Dedifferentiated amniotic fluid mesenchymal stem cell (primary cell): Measurements from ENCODE around the gene LSS.
A peak's percentile ranks its signal among the peaks of the same experiment; 100 is the strongest.
"Not testable (repeated sequence)": the region's sequence is repeated elsewhere in the genome, so short reads cannot be mapped to it uniquely, and the experiment has no call there.

Source experiments
- DNase-seq: peaks from one replicate; pipeline ENCODE4 v3.0.0-alpha.2; 2016; ENCODE audit errors: extremely low spot score

LSS gene

DNA sequence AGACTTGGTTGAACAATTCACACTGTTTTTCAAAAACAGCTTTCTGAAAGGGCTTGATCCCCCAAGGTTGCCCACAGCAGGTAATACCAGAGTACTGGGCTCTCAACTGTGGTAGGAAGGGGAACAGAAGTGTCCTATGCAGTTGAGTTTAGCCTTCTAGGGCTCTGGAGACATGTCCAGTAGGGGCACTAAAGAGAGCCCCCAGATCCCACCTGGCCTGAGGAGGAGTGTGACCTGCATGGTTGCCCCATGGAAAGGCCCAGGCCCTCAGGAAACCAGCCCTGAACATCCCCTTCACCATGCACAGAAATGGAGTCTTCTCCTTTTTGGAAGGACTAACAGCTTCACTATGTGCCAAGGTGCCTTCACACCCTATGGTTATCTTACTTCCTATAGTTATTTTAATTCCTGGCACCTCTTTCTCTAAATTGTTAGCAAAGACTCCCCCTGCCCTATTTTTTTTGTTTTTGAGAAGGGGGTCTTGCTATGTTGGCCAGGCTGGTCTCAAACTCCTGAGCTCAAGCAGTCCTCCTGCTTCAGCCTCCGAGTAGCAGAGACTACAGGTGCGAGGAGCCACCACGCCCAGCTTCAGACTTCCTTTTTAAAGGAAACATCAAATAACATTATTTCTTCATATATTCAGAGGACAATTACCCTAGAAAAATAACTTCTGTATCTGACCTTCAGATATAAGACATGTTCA is 16.8 kb upstream of the LSS start:
- DNase-seq = no peak

DNA sequence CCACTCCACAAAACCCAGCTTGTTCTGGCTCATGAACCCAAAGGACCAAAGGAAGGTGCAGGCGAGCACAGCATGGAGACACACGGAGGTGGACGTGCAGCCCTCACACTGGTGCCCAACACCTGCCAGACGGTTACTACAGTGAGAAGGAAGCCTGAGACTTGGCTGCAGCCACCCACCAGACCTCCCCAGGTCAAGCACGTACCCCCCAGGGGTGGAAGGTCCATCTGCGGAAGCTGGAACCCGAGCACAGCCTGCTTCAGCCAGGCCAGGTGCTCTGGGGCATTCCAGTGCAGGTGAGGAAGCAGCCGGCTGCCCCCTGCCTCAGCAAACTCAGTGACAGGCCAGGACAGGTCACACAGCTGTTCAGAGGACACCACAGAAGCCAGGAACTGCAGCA is 16.0 kb upstream of the LSS start:
- DNase-seq = no peak

DNA sequence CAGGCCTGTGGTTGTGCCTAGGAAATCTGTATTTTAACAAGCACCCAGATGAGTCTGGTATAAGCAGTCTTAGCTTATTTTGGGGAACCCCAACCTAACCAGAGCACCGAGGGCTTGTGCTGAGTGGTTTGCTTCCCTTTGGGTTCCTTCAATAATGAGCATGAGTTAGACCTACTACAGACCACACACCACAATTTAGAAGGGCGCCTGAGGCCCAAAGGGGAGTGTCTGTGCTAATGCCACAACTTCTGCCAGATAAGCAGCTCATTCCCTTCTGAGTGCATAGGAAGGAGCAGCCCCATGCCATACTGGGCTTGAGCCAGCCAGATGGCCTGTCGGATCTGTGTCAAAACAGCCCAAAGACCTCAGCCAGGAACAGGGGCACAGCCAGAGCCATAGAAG is 15.4 kb upstream of the LSS start:
- no peak for DNase-seq

DNA sequence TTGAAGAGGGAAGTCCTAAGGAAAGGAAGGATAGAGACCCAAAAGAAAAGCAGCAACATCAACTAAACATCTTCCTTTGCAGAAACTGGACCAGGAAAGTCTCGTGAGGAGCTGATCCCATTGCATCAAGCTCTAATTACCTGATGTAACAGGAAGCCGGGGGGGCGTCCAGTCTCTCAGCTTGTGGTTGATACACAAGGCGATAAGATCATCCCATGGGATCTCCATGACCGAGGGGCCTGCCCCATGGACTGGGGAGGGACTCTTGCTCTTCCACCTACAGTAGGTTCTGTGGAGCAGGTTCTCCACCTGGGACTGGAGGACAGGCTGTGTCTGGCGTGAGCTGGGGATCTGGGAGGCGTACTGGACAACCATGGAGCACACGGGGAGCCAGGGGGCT is 14.8 kb upstream of the LSS start:
- no peak for DNase-seq

DNA sequence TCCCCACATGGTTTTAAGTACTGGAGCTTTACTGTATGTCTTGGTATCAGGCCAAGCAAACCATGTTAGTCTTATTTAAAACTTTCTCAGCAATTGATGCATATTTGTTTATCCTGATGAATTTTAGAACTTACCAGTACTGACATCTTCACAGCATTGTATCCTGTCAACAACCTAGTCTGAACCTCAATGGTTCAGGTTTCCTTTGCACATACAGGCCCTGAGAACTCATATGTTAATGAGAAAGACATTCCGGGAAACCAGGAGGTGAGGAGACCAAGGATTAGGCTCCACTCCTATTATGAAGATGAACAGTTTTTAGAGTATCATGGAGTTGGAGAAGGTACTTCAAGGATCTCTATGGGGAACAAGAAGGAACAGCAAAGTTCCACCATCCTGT is 13.0 kb upstream of the LSS start:
- not testable (repeated sequence) for DNase-seq

DNA sequence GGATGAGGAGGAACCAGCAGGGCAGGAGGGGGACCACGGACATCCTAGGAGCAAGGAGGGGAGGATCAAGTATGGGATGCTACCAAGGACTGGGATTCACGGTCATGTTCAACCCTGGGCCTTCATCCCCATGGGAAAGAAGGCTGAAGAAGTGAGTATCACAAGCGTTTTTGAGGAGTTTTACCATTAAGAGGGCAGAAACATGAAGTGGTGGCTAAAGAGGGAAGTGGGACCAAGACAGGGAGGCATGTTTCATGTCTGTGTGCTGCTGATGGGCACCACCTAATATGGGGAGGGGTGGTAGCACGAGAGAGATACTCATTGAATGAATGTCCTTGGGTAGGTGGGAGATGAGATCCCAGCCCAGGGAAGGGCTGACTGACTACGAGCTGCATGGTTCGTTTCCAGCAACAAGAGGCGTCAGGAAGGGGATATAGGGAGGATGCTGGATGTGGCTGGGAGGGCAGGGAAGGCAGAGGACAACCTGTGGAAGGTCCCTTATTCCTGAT is 11.3 kb upstream of the LSS start:
- DNase-seq = no peak

DNA sequence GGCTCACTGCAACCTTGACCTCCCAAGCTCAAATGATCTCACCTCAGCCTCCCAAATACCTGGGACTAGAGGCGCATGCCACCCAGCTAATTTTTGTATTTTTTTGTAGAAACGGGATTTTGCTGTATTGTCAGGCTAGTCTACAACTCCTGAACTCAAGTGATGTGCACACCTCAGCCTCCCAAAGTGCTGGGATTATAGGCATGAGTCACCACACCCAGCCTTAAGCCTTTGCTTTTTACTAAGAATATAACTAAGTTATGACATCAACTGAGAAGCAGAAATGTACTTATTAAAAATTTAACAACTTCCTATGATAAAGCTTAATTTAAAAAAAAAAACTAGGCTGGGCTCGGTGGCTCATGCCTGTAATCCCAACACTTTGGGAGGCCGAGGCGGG is 8.9 kb upstream of the LSS start:
- no peak for DNase-seq

DNA sequence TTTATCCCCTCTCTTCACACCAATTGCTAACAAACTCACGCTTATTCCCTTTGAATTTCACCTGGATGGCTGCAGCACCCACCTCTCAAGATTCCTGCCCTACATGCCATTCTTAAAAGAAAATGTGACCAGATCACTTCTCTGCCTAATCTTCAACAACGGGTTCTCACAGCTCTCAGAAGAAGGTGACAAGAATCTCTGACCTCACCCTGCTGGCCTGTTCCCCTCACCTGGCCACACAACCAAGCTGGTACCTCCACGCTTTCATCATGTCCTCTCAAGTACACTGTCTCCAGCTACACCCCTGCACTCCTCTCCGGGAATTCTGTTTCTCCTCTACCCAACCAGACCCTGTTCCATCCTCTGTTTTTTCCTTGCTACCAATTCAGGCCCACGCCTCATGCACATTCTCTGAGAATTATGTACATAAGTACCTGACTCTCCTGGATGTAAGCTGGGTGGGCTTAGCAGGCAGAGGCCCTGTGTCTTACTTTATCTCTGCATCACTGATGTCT is 5.9 kb upstream of the LSS start:
- DNase-seq = no peak

DNA sequence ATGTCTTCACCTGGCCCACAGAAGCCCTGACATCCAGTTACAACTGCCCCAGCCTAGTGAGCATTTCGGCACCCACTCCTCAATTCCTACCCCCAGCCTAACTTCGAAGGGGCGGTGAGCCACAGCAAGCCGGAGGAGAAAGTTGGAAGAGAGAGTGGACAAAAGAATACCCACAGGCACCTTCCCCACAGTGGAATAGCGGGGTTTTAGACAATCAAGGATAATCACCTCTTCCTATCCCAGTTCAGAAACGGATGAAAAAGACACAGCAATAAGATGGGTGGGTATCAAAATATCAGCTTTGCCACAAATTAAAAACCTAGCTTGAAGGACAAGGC is 1.3 kb upstream of the LSS start:
- no peak for DNase-seq

DNA sequence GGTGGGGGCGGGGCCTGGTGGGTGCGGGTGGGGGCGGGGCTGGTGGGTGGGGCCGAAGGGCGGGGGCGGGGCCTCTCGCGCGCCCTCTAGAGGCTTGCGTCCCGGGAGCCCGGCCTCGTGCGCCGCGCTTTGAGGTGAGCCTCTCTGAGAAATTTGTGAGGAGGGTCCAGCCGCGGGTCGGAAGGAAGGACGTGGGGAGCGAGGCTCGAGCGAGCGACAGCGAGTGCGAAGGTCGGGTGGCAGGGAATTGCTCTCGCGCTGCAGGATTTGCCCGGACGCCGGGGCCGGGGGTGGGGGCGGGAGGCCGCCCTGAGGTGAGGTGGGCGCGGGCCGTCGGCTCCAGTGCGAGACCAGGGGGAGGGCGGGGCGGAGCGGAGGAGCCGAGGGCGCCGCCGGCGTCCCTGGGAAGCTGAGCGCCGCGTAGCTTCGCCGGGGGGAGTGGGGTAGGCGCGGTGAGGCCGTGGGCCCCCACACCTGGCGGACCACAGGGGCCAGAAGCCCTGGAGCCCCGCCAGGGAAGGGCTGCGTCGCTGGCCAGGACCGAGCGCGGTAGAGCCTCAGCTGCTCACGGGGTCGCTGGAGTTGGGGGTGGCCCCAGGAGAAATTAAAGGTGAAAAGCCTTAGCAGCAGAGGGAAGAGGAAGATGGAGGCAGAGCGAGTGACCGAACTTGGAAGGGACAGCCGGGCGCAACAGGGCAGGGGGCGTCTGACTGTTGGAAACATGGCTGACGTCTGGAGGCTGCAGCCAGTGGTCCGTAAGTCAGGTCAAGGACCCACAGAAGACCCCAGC is 754 bp upstream of the LSS start:
- no peak for DNase-seq

DNA sequence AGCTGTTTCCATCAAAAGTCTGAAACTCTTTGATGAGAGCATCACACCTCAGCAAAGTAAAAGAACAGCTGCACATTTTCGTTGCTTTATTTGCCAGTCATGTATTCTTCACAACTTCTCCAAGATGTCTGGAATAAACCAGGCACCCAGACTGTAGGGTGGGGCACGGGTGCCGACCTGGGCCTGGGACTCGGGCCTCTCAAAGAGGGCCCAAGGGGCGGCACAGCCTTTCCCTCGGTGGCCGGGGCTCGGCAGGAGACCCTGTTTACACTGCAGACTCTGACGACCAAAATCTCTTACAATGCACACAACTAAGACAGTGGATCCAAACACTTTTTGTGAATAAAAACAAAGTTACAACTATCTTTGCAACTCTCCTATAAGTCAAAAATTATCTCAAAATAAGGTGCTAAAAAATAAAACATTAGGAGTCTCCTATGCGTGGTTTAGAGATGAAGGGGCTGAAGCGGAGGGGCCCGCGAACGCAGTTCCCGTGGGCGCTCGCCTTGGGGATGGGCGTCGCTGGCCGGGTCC is 696 bp downstream of the LSS start:
- no peak for DNase-seq

DNA sequence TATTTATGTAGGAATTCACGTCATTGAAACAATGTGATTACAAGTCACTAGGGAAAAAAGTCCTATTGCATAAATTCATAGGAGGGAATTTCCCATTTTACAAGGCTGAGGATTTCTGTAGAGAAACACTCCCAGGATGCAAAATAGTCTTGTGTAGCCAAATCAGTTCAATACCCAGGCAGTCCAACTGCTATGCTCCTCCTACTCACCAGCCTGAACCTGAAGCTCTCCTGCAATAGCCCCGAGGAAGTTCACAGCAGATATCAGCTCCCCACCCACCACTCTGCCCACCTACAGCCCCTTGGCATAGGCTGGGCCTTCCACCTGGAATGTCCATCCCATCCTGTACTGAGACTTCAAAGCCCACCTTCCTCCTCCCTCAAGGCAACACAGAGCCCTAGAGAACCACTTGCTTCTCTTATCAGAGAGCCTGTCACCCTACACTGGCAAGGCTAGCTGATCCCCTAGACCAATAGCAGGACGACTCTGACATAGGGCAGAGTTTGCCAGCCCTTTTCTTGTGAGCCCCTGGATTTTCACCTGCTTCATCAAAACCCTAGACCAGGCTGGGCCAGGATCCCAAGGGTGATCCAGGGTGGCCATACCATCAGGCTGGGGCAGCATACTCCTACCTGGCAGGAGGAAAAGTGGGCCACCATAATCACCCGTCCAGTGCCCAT is 1.5 kb downstream of the LSS start:
- peak; percentile 21 for DNase-seq

DNA sequence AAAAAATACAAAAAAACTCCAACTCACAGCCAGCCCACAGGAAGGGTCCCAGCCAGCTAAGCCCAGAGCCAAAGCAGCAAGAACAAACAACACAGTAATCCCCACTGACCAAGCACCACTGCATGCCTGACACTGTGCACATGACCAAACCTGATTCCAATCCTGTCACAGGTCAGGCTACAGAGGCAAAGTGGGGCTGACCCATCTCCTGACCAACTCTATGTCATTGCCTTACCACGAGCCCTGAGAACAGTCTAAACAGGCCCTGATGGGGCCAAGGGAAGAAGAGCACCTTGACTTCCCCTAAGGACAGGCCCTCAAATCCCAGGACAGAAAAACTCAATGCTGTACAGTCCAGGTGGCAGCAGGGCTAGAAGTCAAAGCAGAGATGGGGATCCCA is 2.4 kb downstream of the LSS start:
- DNase-seq = no peak

DNA sequence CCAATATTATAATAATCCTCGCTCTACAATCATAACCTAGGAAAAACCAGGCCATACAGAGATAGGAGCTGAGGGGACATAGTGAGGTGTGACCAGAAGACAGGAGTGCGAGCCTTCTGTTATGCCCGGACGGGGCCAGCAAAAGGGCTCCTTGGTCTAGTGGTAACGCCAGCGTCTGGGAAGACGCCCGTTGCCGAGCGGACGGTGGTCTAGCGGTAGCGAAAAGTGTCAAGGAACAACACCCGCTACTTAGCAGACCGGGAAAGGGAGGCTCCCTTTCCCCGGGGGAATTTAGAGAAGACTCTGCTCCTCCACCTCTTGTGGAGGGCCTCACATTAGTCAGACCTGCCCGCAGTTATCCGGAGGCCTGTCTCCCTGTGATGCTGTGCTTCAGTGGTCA is 4.9 kb downstream of the LSS start:
- not testable (repeated sequence) for DNase-seq

DNA sequence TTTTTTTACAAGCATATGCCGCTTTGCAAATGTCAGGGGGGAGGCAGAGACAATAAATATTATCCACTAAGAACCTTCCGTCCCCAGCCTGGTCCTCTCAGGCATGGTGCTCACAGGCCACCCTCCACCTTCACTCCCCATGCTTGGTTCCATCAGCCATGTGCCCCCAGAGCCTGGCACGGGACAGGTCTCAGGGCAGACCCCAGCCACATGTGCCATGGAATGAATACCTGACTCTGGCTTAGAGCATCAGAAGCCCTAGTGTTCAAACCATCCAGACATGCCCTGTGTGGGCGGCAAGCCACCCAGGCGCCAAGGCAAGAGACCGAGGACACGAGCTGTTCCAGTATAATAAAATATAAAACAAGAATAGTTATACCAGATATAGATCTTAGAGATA is 5.4 kb downstream of the LSS start:
- no peak for DNase-seq

DNA sequence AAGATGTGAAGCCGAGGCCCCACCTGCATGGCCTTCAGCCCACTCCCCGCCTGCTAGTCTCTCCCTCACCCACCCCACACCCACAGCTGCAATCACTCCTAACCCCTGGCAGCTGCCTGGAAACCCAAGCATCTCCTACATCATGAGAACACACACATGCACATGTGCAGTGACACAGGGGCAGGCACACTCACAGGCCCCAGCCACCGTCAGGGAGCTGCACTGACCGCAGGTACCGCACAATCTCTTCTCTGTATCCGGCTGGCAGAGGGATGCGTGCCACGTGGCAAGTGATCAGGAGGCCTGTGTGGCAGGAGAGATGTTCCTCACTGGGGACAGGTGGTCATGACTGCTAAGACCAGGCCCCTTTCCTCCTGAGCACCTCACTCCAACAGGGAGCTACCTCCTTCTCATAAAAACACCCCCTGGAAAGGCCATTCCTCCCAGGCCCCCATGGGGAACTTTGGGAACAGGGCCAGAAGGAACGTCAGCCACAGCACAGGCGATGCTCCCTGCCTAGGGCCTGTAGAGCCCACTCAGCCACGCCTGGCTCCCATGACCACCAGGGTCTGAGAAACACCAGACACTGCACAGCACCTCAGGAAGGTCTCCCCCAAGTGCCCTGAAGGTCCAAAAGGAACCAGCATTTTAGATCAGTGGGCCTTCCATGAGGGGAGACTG is 6.0 kb downstream of the LSS start:
- no peak for DNase-seq

DNA sequence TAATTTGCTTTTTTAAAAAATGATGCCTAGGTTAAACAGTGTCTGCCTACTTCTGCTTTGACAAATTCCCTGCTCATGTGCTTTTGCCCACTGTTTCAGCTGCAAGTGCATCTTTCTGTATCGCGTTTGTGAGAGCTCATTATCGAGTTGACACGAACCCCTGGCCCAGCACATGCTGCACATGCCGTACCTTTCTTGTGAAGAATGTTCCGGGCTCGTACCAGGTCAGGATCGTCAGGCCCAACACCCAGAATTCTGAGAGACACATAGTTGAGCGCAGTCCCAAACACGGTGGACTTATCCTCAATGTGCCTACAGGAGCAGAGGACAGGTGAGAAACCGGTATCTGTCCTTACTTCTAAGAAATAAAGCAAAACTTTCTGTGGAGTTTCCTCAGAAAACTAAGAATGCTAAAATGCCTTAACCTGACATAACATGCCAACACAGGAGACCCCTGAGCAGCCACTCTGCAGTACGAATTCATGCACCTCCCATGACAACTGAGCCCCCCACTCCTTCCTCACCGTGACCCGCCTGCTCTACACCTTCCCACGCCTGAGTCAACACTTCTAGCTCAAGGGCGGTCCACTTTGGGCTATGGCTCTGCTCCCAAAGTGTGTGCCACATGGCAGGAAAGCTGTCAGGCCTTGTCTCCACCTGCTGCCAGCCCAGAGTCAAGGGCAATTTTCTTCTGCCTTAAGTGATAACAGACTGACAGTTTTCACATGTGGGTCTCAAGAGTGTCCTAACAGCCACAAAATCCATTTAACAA is 6.7 kb downstream of the LSS start:
- DNase-seq = no peak

DNA sequence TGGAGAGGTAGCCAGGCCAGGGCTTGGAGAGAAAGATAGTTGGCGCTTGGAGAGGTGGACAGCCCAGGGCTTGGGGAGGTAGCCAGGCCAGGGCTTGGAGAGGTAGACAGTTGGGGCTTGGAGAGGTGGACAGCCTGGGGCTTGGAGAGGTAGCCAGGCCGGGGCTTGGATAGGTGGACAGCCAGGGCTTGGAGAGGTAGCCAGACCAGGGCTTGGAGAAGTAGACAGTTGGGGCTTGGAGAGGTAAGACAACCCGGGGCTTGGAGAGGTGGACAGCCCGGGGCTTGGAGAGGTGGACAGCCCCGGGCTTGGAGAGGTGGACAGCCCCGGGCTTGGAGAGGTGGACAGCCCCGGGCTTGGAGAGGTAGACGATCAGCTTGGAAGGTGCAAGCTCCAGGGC is 7.7 kb downstream of the LSS start:
- no peak for DNase-seq

DNA sequence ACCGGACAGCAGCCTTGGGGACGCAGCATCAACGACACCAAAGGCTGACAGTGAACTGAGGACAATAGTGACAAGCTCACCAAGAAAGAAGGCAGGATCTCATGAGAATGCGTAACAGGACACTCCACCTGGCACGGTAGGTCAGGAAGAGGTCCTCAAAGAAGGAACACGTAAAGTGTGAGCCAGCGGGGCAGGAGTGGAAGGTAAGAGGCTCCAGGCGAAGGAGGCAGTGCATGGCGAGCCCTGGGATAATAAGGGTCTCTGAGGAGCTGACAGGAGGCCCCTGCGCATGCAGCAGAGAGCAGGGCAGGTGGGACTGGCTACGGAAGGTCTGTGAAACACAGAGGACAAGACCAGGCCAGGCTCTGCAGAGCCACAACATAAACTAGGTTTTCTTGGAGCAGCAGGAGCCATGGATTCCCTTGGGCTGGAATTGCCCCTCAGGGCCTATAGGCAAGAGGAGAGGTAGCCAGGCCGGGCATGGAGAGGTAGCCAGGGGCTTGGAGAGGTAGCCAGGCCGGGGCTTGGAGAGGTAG is 8.2 kb downstream of the LSS start:
- no peak for DNase-seq

DNA sequence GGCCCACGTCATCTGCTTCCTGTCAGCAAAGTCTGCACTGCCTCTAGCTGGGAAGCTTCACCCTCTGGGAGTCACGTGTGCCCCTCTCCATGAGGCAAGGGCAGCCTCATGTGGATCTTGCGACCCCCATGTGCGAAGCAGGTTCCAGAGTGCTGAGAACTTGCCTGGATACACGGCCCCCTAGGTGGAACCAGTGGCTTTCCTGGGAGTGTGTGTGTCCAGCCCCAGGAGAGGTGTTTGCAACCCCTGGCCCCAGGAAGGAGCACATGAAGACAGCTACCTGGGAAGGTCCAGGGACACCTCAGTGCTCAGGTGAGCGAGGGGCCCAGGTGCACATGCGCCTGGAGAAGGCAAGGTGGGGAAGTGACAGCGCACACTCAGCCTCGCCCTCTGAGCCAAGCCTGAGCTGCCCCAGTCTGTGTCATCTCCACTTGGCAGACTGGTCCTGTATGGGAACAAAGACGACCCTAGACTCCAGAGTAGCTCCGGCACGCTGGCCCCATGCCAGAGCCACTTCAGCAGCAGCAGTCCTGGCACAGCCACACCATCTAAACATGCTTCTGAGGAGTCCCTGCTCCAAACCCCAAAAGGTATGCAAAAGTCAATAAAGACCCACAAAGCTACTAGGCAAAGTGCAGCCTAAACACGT is 8.9 kb downstream of the LSS start:
- DNase-seq = no peak
